DOHH2 (cell line): ENCODE results near the gene CFAP119.

ENCODE experiments used
- EZH2phosphoT487 ChIP-seq: fragments of 200-600 bp; sonication (generic); IDR thresholded peaks from 2 replicates; pipeline ENCODE4 v1.6.1; 2017; ENCODE audit warnings: borderline replicate concordance, mild to moderate bottlenecking, antibody characterized with exemption, low read length, moderate library complexity, mixed read lengths
- TF ChIP-seq, protein P1 (sequence below): fragments of 200-600 bp; sonication (generic); IDR thresholded peaks from one replicate; pipeline ENCODE4 v1.5.1; 2014; ENCODE audit warnings: antibody characterized with exemption, mild to moderate bottlenecking, low read depth, low read length; ENCODE audit not compliant: poor library complexity, severe bottlenecking

DNA sequence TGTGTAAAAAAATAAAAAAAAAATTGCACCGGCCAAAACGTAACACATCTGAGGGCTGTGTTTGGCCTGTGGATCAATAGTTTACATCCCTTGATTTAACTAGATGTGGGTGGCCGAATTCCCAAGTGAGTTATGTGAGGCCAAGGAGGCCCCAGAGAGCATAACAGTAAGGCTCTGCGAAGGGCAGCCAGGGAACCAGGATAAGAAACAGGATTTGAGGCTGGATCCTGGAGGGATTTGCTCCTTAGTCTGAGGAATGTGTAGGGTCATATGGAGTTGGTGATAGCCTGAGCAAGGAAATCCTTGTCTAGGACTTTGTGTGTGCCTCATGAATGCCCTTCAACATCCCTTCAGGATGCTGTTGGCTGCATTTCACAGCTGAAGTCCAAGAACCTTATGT lies 11.7 kb downstream of the CFAP119 start:
- TF ChIP-seq, protein P1, sequence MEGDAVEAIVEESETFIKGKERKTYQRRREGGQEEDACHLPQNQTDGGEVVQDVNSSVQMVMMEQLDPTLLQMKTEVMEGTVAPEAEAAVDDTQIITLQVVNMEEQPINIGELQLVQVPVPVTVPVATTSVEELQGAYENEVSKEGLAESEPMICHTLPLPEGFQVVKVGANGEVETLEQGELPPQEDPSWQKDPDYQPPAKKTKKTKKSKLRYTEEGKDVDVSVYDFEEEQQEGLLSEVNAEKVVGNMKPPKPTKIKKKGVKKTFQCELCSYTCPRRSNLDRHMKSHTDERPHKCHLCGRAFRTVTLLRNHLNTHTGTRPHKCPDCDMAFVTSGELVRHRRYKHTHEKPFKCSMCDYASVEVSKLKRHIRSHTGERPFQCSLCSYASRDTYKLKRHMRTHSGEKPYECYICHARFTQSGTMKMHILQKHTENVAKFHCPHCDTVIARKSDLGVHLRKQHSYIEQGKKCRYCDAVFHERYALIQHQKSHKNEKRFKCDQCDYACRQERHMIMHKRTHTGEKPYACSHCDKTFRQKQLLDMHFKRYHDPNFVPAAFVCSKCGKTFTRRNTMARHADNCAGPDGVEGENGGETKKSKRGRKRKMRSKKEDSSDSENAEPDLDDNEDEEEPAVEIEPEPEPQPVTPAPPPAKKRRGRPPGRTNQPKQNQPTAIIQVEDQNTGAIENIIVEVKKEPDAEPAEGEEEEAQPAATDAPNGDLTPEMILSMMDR = no peak
- TF ChIP-seq EZH2phosphoT487 = no peak
